Measurements from ENCODE around the gene NUTF2. TPM values are rescaled to one million over a fixed set of nuclear protein-coding genes. Genes with fewer than 3 reads are reported as not detected.

The NUTF2 gene
- total RNA-seq, 1 donor from 2014 or later: 156 TPM

- Histone ChIP-seq H3K27me3 (ENCODE audit: control insufficient read depth, insufficient read depth, low read length) (no peaks in the 10 kb centered on the region), H3K36me3 (ENCODE audit: control insufficient read depth, insufficient read depth, low read length) (peaks cover 2% of the 10 kb centered on the region), H3K4me3 (ENCODE audit: low read depth, low read length) (no peak overlapping the region)
- no peak for DNase-seq (ENCODE audit: low read depth)
- TF ChIP-seq CTCF (IDR thresholded peaks at IDR 0.05; ENCODE audit: insufficient read depth, low read length, poor library complexity, severe bottlenecking): no peak
Observed at GRCh38 chr16:67877064-67877463, 30.3 kb downstream of the NUTF2 start.

- no peak for DNase-seq (ENCODE audit: low read depth)
- no peak overlapping the region for H3K4me3 ChIP-seq (ENCODE audit: low read depth, low read length)
- TF ChIP-seq CTCF (IDR thresholded peaks at IDR 0.05; ENCODE audit: insufficient read depth, low read length, poor library complexity, severe bottlenecking): no peak
- peaks cover 4% of the 10 kb centered on the region for H3K36me3 ChIP-seq (ENCODE audit: control insufficient read depth, insufficient read depth, low read length)
- no peaks in the 10 kb centered on the region for H3K27me3 ChIP-seq (ENCODE audit: control insufficient read depth, insufficient read depth, low read length)
Observed at GRCh38 chr16:67878232-67878631, 31.5 kb downstream of the NUTF2 start.

GRCh38 chr16:67878846-67879245 lies 32.1 kb downstream of the NUTF2 start:
- no peaks in the 10 kb centered on the region for H3K27me3 ChIP-seq (ENCODE audit: control insufficient read depth, insufficient read depth, low read length)
- no peak overlapping the region for H3K4me3 ChIP-seq (ENCODE audit: low read depth, low read length)
- DNase-seq (ENCODE audit: low read depth): no peak
- no peak for TF ChIP-seq CTCF (IDR thresholded peaks at IDR 0.05; ENCODE audit: insufficient read depth, low read length, poor library complexity, severe bottlenecking)
- H3K36me3 ChIP-seq (ENCODE audit: control insufficient read depth, insufficient read depth, low read length): peaks cover 4% of the 10 kb centered on the region

- Histone ChIP-seq H3K36me3 (ENCODE audit: control insufficient read depth, insufficient read depth, low read length) (peaks cover 4% of the 10 kb centered on the region), H3K4me3 (ENCODE audit: low read depth, low read length) (no peak overlapping the region), H3K27me3 (ENCODE audit: control insufficient read depth, insufficient read depth, low read length) (no peaks in the 10 kb centered on the region)
- no peak for DNase-seq (ENCODE audit: low read depth)
- no peak for TF ChIP-seq CTCF (IDR thresholded peaks at IDR 0.05; ENCODE audit: insufficient read depth, low read length, poor library complexity, severe bottlenecking)
Observed at GRCh38 chr16:67879462-67879861, 32.7 kb downstream of the NUTF2 start.

GRCh38 chr16:67879936-67880335 lies 33.2 kb downstream of the NUTF2 start:
- no peak overlapping the region for H3K4me3 ChIP-seq (ENCODE audit: low read depth, low read length)
- no peak for DNase-seq (ENCODE audit: low read depth)
- no peak for TF ChIP-seq CTCF (IDR thresholded peaks at IDR 0.05; ENCODE audit: insufficient read depth, low read length, poor library complexity, severe bottlenecking)
- H3K27me3 ChIP-seq (ENCODE audit: control insufficient read depth, insufficient read depth, low read length): no peaks in the 10 kb centered on the region
- peaks cover 4% of the 10 kb centered on the region for H3K36me3 ChIP-seq (ENCODE audit: control insufficient read depth, insufficient read depth, low read length)

- Histone ChIP-seq H3K27me3 (ENCODE audit: control insufficient read depth, insufficient read depth, low read length) (no peaks in the 10 kb centered on the region), H3K36me3 (ENCODE audit: control insufficient read depth, insufficient read depth, low read length) (peaks cover 4% of the 10 kb centered on the region), H3K4me3 (ENCODE audit: low read depth, low read length) (no peak overlapping the region)
- no peak for TF ChIP-seq CTCF (IDR thresholded peaks at IDR 0.05; ENCODE audit: insufficient read depth, low read length, poor library complexity, severe bottlenecking)
- DNase-seq (ENCODE audit: low read depth): no peak
Observed at GRCh38 chr16:67880584-67880983, 33.9 kb downstream of the NUTF2 start.
